DMS114 treated with DMSO at 0.1 percent for 48 hours (cell line): Measurements from ENCODE around the gene ARSD.
"Not testable (repeated sequence)": the region's sequence is repeated elsewhere in the genome, so short reads cannot be mapped to it uniquely, and the experiment has no call there.

Experiments
- DNase-seq: peaks from one replicate; lab custom pipeline; 2025; ENCODE audit not compliant: unreplicated experiment; lab: John Stamatoyannopoulos, UW

Gene ARSD

DNA sequence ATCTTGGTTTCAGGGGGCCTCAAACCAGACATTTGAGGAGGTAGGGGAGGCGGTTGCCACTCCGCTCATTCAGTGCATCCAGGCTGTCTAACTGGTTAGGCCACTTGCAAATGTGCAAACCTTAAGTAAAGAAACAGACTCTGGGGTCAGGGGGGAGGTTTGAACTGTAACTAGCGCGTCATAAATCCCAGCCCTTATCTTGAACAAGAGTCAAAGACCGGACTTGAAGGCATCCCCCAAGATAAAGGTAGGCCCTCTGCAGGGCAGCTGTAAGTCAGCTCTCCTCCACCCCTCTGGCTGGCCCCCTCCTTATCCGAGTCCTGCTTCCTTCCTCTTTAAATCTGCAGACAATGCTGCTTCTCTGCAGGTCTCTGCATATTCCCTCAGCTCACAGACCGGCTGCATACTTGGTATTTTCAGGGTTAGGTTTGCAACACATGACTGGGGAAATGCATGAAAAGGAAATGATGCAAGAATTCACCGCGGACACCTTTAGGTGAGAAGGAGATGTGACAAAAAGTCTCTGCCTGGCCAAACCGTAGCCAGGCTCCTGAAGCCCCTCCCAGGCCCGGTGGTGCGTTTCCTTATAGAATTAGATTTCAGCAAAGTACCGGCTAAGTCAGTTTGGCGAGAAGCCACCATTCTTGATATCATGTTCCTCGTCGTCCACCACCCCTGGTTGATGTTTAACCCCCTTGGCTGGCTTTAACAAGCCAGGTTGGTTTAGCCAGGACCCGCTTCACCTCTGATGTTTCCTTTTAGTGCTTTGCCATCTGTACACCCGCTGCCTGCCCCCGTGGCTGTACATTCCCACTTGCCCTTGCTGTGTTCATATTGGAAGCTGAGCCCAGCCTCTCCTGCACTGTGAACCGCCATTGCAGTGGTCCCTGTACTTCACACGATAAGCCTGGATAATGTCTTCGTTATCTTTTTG, 31.2 kb downstream of the ARSD start:
- not testable (repeated sequence) for DNase-seq

DNA sequence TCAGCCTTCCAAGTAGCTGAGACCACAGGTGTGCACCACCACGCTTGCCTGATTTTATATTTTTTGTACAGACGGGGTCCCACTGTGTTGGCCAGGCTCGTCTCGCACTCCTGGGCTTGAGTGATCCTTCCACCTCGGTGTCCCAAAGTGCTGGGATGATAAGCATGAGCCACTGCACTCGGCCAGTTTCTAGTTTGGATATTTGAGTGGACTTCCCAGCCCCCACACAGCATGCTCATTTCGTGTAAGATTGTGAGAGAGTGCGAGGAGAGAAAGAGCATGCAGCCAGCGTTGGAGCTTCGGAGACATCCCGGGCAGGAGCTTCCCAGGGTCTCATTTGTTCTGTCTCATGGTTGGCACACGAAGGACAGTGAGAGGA, 31.8 kb downstream of the ARSD start:
- DNase-seq: no peak

DNA sequence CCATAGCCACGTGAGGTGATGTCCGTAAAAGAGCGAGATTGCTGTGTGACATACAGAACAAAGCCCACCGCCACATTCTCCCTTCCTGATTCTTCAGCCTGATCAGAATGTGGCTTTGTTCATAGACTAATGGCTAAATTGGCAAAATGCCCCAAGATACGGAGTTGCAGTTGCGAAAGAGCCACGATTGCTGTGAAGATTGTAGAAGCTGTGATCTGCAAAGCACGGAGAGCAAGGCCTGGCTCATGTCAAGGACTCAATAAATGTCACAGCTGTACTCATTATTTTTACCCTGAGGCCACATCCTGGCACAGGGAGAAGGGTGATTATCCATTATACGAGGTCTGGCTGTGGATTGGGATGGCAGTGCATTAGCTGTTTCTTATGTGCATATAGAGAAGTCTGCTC, 34.2 kb downstream of the ARSD start:
- no peak for DNase-seq

DNA sequence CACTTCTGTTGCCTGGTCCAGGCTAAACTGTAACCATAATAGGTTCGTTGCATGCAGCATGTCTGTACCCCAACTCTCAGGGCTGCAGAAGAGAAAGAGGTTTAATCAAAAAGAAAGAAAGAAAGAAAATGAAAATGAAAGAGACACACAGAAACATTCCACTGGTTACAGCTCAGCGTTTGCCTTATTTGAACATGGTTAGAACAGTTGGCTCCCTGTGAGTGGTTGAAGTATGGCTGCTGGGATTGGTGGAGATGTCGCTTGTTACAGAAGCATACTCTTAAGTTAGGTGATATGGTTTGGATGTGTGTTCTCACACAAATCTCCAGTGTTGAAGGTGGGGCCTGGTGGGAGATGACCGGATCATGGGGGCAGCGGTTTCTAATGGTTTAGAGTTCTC, 36.3 kb downstream of the ARSD start:
- no peak for DNase-seq

DNA sequence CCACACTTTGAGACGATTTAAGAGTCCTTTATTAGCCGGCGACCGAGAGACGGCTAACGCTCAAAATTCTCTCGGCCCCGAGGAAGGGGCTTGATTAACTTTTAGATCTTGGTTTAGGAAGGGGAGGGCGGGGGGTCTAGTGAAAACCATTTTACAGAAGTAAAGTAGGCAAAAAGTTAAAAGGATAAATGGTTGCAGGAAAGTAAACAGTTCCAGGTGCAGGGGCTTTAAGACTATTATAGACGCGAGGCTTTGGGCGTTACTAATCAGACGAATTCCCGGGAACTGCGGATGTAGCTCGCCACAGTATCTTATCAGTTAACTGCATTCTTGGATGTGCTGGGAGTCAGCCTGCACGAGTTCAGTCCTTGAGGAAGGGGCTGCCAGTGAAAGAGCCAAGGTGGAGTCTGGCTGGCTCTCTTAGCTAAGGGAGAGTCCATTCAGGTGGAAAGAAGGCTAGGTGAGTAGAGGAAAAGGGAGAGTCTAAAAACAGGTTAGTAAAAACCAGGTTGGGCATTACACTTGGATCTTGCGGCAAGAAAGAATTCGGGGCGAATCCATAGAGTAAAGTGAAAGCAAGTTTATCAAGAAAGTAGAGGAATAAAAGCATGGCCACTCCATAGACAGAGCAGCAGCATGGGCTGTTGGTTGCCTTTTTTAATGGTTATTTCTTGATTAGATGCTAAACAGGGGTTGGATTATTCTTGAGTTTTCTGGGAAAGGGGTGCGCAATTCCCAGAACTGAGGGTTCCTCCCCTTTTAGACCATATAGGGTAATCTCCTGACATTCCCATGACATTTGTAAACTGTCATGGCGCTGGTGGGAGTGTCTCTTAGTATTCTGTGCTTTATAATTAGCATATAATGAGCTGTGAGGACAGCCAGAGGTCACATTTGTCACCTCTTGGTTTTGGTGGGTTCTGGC, 38.3 kb downstream of the ARSD start:
- DNase-seq: not testable (repeated sequence)

DNA sequence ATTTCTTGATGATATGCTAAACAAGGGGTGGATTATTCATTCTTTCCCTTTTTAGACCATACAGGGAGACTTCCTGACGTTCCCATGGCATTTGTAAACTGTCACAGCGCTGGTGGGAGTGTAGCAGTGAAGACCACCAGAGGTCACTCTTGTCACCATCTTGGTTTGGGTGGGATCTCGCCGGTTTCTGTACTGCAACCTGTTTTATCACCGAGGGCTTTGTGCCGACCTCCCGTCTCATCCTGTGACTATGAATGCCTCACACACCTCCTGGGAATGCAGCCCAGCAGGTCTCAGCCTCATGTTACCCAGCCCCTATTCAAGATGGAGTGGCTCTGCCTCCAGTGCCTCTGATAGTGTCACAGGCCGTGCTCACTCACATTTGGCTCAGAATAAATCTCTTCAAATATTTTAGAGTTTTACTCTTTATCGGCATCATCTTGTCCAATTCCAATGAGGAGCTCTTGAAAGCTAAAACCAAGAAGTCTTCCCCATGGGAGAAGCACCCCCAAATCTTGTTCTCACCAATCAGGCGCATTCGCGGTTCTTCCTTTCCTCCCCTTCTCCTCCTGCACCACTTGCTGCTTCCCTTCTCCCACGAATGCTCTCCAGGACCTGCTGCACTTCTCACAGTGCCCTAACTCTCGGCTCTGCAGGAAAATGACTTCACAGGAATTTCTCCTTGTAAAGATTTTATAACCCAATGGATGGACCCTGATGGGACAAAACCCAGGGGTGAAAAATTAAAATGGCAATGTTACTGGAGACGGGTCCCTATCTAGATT, 39.2 kb downstream of the ARSD start:
- DNase-seq: not testable (repeated sequence)

DNA sequence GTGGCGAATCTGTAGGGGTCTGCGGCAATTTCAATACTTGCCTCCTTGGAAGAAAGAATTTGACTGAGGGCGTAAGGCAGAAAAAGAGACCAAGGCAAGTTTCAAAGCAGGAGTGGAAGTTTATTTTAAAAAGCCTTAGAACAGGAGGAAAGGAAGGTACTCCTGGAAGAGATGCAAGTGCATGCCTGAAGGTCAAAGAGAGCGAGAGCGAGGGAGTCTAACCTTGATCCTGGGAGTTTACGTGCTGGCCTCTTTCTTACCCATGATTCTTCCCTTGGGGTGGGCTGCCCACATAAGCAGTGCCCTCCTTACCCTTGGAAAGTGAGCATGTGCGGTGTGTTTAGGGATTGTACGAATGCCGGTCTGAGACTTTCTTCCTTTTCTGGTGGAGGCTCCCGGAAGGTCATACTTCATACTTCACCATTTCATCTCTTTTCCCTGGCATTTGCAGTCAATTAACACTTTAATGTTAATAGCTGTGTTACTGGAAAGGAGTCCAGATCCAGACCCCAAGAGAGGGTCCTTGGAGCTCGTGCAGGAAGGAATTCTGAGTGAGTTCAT, 40.0 kb downstream of the ARSD start:
- DNase-seq: no peak

DNA sequence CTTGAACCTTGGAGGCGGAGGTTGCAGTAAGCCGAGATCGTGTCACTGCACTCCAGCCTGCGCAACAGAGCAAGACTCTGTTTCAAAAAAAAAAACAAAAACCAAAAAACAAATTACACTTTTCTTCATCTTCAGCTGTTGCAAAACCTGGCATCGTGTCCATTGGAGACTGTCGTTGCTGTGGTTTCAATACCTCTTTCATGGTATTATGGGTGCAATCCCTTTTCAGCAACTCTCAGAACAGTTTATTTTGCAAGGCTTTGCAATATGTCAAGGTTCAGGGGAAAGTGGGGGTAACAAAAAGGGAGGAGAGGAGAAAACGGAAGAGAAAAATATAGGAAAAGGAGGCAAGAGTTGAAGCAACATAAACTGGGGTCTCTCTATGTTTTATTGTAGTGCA, 40.8 kb downstream of the ARSD start:
- DNase-seq: no peak

DNA sequence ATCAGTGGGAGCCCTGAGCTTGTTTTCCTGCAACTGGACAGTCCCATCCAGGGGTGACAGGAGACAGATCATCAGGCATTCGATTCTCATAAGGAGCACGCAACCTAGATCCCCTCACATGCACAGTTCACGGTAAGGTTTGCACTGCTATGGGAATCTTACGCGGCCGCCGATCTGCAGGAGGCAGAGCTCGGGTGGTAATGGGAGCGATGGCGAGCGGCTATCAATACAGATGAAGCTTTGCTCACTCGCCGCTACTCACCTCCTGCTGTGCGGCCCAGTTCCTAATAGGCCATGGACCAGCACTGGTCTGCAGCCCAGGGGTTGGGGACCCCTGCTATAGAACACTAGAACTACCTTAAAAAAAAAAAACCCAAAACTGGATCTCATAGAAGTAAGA, 45.4 kb downstream of the ARSD start:
- DNase-seq: no peak

DNA sequence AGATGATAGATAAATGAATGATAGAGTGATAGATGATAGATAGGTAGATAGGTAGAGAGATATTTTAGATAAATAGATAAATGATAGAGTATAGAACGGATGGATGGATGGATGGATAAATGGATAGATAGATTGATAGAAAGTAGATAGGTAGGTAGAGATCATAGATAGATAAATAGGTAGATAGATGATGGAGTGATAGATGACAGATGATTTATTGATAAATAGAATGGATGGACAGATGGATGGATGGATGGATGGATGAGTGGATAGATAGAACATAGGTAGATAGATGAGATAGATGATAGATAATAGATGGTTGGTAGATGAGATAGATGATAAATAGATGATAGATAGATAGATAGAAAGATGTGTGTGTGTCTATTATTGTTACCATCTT, 49.5 kb downstream of the ARSD start:
- no peak for DNase-seq

DNA sequence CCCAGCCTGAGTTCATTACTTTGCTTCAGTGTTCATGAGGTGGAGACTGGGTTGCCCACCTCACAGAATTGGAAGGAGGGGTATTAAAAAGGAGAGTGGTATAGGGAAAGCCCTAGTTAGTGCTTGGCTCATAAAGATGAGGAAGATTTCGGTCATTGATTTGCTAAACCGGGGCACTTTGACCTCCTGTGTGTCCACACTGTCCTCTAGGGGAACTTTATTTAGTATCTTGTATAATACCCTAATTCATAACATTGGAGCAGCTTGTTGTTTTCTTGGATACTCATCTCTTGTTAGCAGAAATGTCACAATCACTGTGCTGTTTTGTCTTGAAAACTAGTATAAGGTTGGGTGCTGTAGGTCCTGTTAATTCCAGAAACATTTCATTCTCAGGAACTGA, 50.6 kb downstream of the ARSD start:
- no peak for DNase-seq

DNA sequence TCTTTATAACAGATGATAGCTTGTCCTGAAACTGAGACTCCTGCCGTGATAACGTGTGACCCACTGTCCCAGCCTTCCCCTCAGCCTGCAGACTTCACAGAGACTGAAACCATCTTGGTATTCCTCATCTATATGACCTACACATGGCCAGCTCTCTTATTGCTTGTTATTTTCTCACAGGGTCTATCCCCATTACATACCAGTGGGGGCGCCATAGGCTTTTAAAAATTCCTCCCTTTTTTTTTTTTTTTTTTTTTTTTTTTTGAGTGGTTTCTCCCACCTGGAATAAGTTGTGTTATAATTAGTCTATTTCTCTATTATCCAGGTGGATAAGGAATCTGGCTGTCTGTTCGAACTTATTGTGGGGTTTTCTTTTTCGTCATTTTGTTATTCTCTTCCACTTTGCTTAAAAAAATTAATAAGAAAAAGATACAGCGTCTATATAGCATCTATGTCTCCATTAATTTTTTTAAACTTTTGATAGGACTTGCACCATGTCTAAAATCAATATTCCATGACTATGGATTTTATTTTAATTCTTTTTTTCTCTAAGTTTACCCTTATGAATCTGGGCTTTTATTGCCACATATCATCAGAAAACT, 53.2 kb downstream of the ARSD start:
- no peak for DNase-seq

DNA sequence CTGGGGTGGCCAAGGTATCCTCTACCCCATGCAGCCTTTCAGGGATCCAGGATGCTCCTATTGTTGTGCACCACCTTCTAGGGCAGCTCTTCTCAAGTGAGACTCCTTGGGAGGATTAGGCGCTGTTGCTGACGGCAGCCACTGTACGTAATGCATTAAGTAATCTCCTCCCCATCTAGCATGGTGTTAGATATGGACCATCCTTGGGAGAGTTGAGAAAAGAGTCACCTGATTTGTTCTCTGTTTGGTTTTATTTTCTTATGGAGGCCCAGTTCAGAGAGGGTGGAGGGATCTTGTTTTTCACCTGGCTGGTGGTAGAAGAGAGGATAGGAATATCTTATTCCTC, 54.0 kb downstream of the ARSD start:
- DNase-seq: no peak

DNA sequence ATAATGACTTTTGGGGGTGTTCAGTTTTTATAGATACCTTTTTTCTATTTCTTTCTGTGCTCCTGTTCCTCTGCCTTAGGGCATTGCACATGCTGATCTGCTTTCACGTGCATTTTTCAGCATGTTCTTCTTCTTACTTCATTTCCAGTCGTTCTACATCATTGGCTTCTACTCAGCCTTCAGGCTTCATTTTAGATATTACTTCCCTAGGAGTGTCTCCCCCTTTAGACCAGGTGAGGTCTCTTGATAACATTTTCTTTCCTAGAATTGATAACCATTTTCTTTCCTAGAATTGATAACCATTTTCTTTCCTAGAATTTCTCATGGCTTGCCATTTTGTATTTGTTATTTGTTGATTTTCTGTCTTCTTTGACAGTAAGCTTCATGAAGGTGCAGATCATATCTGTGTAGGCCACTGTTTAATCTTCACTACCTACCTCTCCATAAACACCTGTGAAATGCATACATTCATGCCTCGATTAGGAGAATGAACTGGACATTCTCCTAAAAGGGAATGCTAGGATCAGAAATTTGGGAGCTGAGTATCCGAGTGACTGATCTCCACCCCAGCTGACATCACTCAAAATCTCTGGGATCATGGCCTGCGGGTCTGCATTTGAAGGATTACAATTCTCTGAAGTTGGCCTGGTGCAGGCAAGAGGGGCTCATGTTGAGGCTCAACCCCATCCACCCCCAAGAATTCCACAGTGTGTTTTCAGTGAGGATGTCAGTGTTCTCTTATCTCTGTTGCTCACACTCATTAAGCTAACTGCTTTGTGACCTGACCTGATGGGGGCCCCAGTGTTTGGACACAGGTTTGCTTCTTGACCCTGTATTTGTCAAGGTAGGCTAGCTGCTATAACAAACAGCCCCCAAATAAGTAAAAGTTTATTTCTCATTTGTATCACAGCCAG, 54.7 kb downstream of the ARSD start:
- DNase-seq: no peak

DNA sequence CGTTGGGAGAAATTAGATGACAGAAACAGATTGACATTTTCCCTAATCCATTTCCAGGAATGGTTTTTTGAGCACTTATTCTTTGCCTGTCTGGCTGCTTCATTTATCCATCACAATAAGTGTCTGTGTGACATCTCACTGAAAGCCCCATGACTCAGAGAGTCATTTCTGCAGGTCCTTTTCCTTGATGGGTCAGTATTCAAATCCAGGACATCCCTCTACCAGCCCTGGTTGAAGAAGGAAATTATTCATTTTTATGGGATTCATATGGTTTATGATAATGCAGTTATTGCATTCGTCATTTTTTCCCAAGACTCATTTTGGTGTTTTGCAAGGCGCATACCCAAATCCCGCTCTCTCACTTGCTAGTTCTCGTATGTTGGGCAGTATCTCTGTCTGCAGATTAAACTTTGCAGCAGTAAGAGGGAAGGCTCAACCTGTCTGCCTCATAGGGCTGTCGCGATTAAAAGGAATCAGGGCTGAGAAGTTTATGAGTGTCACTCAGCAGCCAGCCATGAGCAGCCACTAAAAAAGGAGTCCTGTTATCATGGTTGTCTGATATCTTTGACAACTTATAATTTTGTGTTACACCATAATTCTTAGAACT, 56.4 kb downstream of the ARSD start:
- DNase-seq: no peak

DNA sequence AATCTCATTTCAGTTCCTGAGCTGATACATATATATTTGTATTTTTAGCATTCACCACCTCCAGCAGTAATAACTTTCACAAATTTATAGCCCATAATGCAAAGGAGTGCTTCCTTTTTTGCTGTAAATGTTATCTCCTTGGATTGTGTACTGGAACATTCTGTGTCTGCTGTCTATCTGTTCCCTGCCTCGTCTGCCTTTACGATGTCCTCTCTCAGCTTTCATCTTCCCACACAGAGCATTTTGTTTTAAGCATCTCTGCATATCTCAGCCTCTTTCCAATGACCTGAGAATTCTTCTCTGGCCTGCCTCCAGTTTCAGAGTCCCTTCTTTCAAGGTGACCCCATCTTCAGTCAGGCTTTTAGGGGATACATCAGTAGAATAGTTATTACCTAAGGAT, 57.3 kb downstream of the ARSD start:
- no peak for DNase-seq

DNA sequence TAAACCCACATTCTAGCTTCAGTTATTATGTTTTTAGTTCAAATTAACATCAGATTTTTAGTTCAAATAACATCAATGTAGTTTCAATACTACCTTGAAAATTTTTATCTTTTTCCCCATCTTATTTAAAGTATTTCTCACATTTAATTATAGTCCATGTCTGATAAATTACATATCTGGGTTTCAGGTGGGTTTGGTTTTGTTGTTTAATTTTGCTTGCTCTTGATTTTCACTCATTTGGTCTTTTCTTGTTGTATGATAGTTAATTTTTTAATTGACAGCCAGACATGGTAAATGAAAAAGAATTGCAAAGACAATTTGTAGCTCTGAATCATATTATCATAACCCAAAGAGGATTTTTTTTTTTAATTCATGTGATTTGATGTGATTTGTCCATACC, 58.5 kb downstream of the ARSD start:
- no peak for DNase-seq

DNA sequence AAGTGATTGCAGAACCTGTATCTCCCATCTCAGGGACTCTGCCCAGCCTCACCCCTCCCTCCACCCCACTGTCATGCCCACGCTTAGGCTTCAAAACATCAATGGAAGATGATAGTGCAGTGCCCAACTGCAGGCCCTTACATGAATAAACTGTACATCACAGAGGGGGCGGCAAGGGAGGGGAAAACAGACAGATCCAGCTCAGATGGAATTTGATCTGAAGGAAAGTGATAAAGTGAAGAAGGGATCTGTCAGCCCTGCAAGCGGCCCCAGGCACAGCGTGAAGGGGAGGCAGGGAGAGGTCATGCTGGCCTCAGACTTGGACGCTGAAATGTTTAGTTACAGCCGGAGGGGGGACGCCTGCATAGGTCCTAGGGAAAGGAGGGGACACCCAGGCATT, 61.9 kb downstream of the ARSD start:
- no peak for DNase-seq

DNA sequence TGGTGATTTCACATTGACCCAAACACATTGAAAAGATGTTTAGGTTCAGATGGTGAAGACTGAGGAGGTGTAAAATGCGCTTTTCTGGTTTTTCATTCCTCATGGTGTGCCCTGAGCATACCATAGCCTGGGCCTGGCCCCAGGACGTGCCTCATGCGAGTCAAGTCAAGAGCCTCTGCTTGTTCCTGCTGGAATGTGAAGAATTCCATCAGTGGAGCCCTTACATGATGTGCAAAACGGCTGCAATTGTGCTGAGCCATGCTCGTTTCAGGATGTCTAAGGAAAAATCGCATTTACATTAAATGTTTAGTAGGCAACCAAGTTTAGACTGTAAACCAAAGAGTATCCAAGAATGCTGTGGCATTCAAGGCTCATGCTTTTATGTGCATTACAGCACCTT, 65.5 kb downstream of the ARSD start:
- DNase-seq: no peak
